ENCODE measurements around the gene SNRPA1.
"Not testable (repeated sequence)": the region's sequence is repeated elsewhere in the genome, so short reads cannot be mapped to it uniquely, and the experiment has no call there.

The SNRPA1 gene

GRCh38 chr15:101294731-101295606 lies at the start of gene SNRPA1:
SNRPA1 (minus strand) TSS chr15:101295248; CDS start chr15:101295178, 70 bp downstream.
- peak within 1 kb of the TSS; percentile 98 for H3K4me3 ChIP-seq (ENCODE audit: low read depth, low read length)
- no peak for TF ChIP-seq CTCF (IDR thresholded peaks at IDR 0.05; ENCODE audit: low read depth, low read length)

- no peak for TF ChIP-seq CTCF (IDR thresholded peaks at IDR 0.05; ENCODE audit: low read depth, low read length)
- H3K4me3 ChIP-seq (ENCODE audit: low read depth, low read length): no peak overlapping the region
Observed at GRCh38 chr15:101342056-101342455, 47.0 kb upstream of the SNRPA1 start.

- TF ChIP-seq CTCF (IDR thresholded peaks at IDR 0.05; ENCODE audit: low read depth, low read length): no peak
- no peak overlapping the region for H3K4me3 ChIP-seq (ENCODE audit: low read depth, low read length)
Observed at GRCh38 chr15:101338502-101339057, 43.5 kb upstream of the SNRPA1 start.

- TF ChIP-seq CTCF (IDR thresholded peaks at IDR 0.05; ENCODE audit: low read depth, low read length): no peak
- no peak overlapping the region for H3K4me3 ChIP-seq (ENCODE audit: low read depth, low read length)
Observed at GRCh38 chr15:101337976-101338375, 42.9 kb upstream of the SNRPA1 start.

GRCh38 chr15:101333907-101334789 lies 39.1 kb upstream of the SNRPA1 start:
- not testable (repeated sequence) for H3K4me3 ChIP-seq (ENCODE audit: low read depth, low read length)

- no peak for TF ChIP-seq CTCF (IDR thresholded peaks at IDR 0.05; ENCODE audit: low read depth, low read length)
- no peak overlapping the region for H3K4me3 ChIP-seq (ENCODE audit: low read depth, low read length)
Observed at GRCh38 chr15:101332061-101332467, 37.0 kb upstream of the SNRPA1 start.

- H3K4me3 ChIP-seq (ENCODE audit: low read depth, low read length): no peak overlapping the region
- TF ChIP-seq CTCF (IDR thresholded peaks at IDR 0.05; ENCODE audit: low read depth, low read length): no peak
Observed at GRCh38 chr15:101329867-101330380, 34.9 kb upstream of the SNRPA1 start.

Data from WI38 (cell line).